ENCODE data around the gene FNDC11. TPM values are rescaled to one million over a fixed set of nuclear protein-coding genes. Genes with fewer than 3 reads are reported as not detected.

FNDC11 gene
- total RNA-seq, 1 donor from 2014 or later, result 0.32 TPM

GRCh38 chr20:63518946-63519667 lies 34.9 kb upstream of the FNDC11 start:
- Histone ChIP-seq H3K27ac (peak overlapping the region; percentile 97), H3K27me3 (no peaks in the 10 kb centered on the region), H3K4me1 (peaks cover 21% of the 10 kb centered on the region), H3K9me3 (no peaks in the 10 kb centered on the region), H3K4me3 (peak overlapping the region; percentile 87), H3K36me3 (peaks cover 18% of the 10 kb centered on the region)
- no peak for TF ChIP-seq CTCF (IDR thresholded peaks at IDR 0.05)
- ATAC-seq (no peak), DNase-seq (peak; percentile 70)
- intact Hi-C loops (cut with DNase I), result no loop called here

- no peaks in the 10 kb centered on the region for H3K9me3 ChIP-seq
- TF ChIP-seq CTCF (IDR thresholded peaks at IDR 0.05), result peak; percentile 28
- H3K27ac ChIP-seq, result peak overlapping the region; percentile 97
- H3K4me3 ChIP-seq, result peak overlapping the region; percentile 87
- peaks cover 21% of the 10 kb centered on the region for H3K4me1 ChIP-seq
- ATAC-seq (peak; percentile 53), DNase-seq (peak; percentile 88)
- intact Hi-C loops (cut with DNase I), result no loop called here
- H3K27me3 ChIP-seq, result no peaks in the 10 kb centered on the region
- peaks cover 18% of the 10 kb centered on the region for H3K36me3 ChIP-seq
Measured at GRCh38 chr20:63519668-63520503, 34.1 kb upstream of the FNDC11 start.

DNA sequence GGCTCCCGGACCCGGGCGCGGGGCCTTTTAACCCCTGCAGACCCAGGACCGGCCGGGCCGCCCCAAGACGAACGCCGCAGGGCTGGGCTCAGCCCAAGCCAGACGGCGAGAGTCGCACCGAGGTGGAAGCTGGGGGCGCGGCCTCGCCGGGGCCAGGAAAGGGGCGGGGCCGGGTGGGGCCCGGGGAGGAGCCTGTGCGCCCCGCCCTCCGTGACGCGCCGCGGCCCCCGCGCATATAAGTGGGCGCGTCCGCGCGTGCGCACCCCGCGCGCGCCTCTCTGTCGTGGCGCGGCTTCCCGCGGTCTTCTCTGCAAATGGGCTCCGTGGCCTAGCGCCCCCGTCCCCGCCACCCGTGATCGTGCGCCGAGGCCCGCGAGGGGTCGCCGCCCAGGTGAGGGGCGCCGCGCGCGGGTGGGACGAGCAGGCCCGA lies 33.4 kb upstream of the FNDC11 start, which contains the start of gene PPDPF:
Gene PPDPF (plus strand): TSS at position 262 of the 430 bp plus-strand sequence. CDS start 544 bp downstream, outside the sequence.
- peak; percentile 91 for ATAC-seq
- H3K27ac ChIP-seq, result peak within 1 kb of the TSS; percentile 97

DNA sequence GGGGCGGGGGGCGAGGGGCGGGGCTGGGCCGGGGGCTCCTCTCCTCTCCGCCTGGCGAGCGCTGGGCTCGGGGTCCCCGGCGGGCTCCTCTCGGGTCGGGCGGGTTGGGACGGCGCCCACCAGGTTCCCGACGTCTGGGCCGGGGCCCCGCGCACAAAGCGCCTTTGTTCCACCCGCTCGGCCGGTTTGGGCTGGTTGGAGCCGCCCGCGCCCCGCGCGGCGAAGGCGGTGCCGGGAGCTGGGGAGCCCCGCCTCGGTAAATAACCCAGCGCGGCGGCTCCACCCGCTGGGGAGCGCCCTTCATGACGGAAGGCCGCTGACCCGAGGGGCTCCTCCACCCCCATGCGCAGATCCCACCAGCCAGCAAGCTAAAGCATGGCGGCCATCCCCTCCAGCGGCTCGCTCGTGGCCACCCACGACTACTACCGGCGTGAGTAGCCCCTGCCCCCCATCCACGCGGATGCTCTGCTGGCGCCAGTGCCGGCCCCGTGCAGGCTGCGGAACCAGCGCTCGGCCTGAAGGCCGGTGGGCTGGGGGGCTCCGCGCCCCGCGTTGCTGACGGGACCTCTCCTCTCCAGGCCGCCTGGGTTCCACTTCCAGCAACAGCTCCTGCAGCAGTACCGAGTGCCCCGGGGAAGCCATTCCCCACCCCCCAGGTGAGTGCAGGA lies 32.9 kb upstream of the FNDC11 start:
- peak overlapping the region; percentile 97 for H3K27ac ChIP-seq
- intact Hi-C loops (cut with DNase I), result no loop called here
- peak; percentile 78 for ATAC-seq

More for the DNA sequence above, 33.4 kb upstream of the FNDC11 start, which contains the start of gene PPDPF:
- Histone ChIP-seq H3K4me1 (peaks cover 21% of the 10 kb centered on the region), H3K36me3 (peaks cover 18% of the 10 kb centered on the region), H3K4me3 (peak within 1 kb of the TSS; percentile 87), H3K27me3 (no peaks in the 10 kb centered on the region), H3K9me3 (no peaks in the 10 kb centered on the region)
- peak; percentile 92 for DNase-seq
- TF ChIP-seq CTCF (IDR thresholded peaks at IDR 0.05), result no peak
- intact Hi-C loops (cut with DNase I), result no loop called here

More for the DNA sequence above, 32.9 kb upstream of the FNDC11 start:
- H3K4me3 ChIP-seq, result peak overlapping the region; percentile 87
- no peaks in the 10 kb centered on the region for H3K27me3 ChIP-seq
- peaks cover 18% of the 10 kb centered on the region for H3K36me3 ChIP-seq
- DNase-seq, result peak; percentile 93
- H3K9me3 ChIP-seq, result no peaks in the 10 kb centered on the region
- H3K4me1 ChIP-seq, result peaks cover 21% of the 10 kb centered on the region
- TF ChIP-seq CTCF (IDR thresholded peaks at IDR 0.05), result peak; percentile 4

All from upper lobe of right lung (tissue), 1 donor.